Measurements from ENCODE around the gene FOXN4. TPM values are rescaled to one million over a fixed set of nuclear protein-coding genes. Genes with fewer than 3 reads are reported as not detected.
A peak's percentile ranks its signal among the peaks of the same experiment; 100 is the strongest.

FOXN4 gene
- total and polyA plus RNA-seq, 9 of the 15 experiments (the other 6 are each of a cell fraction or from before 2014, with no cell fraction given): not detected

DNA sequence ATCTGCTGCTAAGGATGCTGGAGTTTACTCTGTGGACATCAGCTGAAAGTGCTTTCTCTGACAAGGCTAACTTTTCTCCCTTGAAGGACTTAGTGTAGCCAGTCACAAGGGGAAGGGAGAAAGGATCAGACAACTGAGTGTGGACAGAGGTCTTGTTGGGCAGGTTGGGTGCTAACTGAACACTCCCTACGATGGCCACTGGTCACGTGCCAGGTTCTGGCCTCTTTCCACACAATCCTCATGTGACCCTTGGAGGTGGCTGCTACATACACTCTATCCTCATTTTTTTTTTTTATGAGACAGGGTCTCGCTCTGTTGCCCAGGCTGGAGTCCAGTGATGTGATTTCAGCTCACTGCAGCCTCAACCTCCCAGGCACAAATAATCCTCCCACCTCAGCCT, 39.7 kb downstream of the FOXN4 start:
- ChIA-PET POLR2A (no interaction called here), CTCF (ENCODE audit: low intra/inter-chr PET ratio) (no interaction called here)
- intact Hi-C loops (cut with micrococcal nuclease): no loop called here
- Histone ChIP-seq H3K27me3 (ENCODE audit: control insufficient read depth in 2 of 2, insufficient read depth in 2 of 2, low read length in 2 of 2) (peaks cover 8 to 52% of the 10 kb centered on the region in 2 experiments; a peak in 4 of 5 replicates), H4K20me1 (replicated peaks; ENCODE audit: control insufficient read depth, insufficient read depth, low read length) (no peaks in the 10 kb centered on the region), H3K36me3 (ENCODE audit: control insufficient read depth, insufficient read depth, low read length) (no peaks in the 10 kb centered on the region), H3K4me1 (replicated peaks in 1 of 2; ENCODE audit: control insufficient read depth in 2 of 2, insufficient read depth in 2 of 2, low read length in 2 of 2) (peaks cover 0 to 6% of the 10 kb centered on the region in 2 experiments; a peak in 1 of 5 replicates), H3K9me3 (replicated peaks; ENCODE audit: control insufficient read depth, insufficient read depth, low read depth, low read length) (no peaks in the 10 kb centered on the region), H3K27ac (ENCODE audit: extremely low read depth, low read depth, low read length) (no peak overlapping the region), H3K79me2 (ENCODE audit: control insufficient read depth, insufficient read depth, low read length) (no peaks in the 10 kb centered on the region), H3K9ac (ENCODE audit: insufficient read depth in 1 of 2, low read depth in 2 of 2, low read length in 2 of 2) (no peak overlapping the region), H3K9me1 (ENCODE audit: control insufficient read depth, insufficient read depth, low read length) (no peaks in the 10 kb centered on the region), H3K4me3 (no peak overlapping the region), H2AFZ (ENCODE audit: low read depth, low read length) (no peak overlapping the region), H3K4me2 (ENCODE audit: insufficient read depth, low read length) (no peak overlapping the region)
- in situ Hi-C loops (cut with MboI): no loop called here
- no TSS peak for BruUV-seq (replicated peaks)
- ATAC-seq (no peak), FAIRE-seq (no peak), DNase-seq (ENCODE audit: extremely low read depth in 1 of 4, low spot score in 3 of 4) (no peak)
- 0% methylated on average over 3 of the region's 3 CpGs for WGBS (ENCODE audit: insufficient coverage, low coverage, missing lambda C conversion rate)
- no peak for TF ChIP-seq IFI16 (CRISPR knock-in tag; IDR thresholded peaks at IDR 0.05)
- TF ChIP-seq, protein P1, sequence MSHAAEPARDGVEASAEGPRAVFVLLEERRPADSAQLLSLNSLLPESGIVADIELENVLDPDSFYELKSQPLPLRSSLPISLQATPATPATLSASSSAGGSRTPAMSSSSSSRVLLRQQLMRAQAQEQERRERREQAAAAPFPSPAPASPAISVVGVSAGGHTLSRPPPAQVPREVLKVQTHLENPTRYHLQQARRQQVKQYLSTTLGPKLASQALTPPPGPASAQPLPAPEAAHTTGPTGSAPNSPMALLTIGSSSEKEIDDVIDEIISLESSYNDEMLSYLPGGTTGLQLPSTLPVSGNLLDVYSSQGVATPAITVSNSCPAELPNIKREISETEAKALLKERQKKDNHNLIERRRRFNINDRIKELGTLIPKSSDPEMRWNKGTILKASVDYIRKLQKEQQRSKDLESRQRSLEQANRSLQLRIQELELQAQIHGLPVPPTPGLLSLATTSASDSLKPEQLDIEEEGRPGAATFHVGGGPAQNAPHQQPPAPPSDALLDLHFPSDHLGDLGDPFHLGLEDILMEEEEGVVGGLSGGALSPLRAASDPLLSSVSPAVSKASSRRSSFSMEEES (CRISPR knock-in tag; IDR thresholded peaks at IDR 0.05): peak; percentile 36

DNA sequence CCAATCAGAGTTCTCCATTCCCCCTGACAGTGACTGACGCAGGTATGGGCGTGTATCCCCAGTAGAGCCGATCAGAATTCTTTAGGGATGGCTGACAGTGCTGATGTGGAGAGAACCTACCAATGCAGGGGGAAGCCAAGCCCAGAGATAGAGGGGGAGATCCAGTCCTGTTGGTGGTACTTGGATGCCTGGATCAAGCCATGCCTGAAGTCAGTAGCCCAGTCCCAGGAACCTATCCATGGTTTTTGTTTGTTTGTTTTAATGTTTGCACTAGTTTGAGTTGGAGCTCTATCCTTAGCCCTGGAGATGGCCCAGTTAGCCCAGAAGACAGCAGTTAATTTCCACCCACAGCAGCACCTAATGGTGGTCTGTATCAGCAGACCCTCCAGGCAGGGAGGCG, 40.2 kb downstream of the FOXN4 start:
- CTCF ChIA-PET (ENCODE audit: low intra/inter-chr PET ratio): no interaction called here
- intact Hi-C loops (cut with micrococcal nuclease): no loop called here
- Histone ChIP-seq H3K9me1 (ENCODE audit: control insufficient read depth, insufficient read depth, low read length) (no peaks in the 10 kb centered on the region), H3K4me3 (no peak overlapping the region), H3K27me3 (ENCODE audit: control insufficient read depth in 2 of 2, insufficient read depth in 2 of 2, low read length in 2 of 2) (peaks cover 8 to 53% of the 10 kb centered on the region in 2 experiments; a peak in 4 of 5 replicates), H3K27ac (ENCODE audit: extremely low read depth, low read depth, low read length) (no peak overlapping the region), H4K20me1 (replicated peaks; ENCODE audit: control insufficient read depth, insufficient read depth, low read length) (no peaks in the 10 kb centered on the region), H3K36me3 (ENCODE audit: control insufficient read depth, insufficient read depth, low read length) (no peaks in the 10 kb centered on the region), H3K9ac (ENCODE audit: insufficient read depth in 1 of 2, low read depth in 2 of 2, low read length in 2 of 2) (no peak overlapping the region), H3K79me2 (ENCODE audit: control insufficient read depth, insufficient read depth, low read length) (no peaks in the 10 kb centered on the region), H3K4me2 (ENCODE audit: insufficient read depth, low read length) (no peak overlapping the region), H3K4me1 (replicated peaks in 1 of 2; ENCODE audit: control insufficient read depth in 2 of 2, insufficient read depth in 2 of 2, low read length in 2 of 2) (peaks cover 0 to 6% of the 10 kb centered on the region in 2 experiments; a peak in 1 of 5 replicates), H2AFZ (ENCODE audit: low read depth, low read length) (no peak overlapping the region), H3K9me3 (replicated peaks; ENCODE audit: control insufficient read depth, insufficient read depth, low read depth, low read length) (no peaks in the 10 kb centered on the region)
- no TSS peak for BruUV-seq (replicated peaks)
- in situ Hi-C loops (cut with MboI): no loop called here
- DNase-seq (ENCODE audit: extremely low read depth in 1 of 4, low spot score in 3 of 4): no peak
- no peak for FAIRE-seq
- POLR2A ChIA-PET: interaction anchor here (0.6 kb wide), 1 partner anchor 247 kb away, joined by 3 read pairs; no protein-coding TSS in a partner anchor
- 0% methylated on average over 4 of the region's 4 CpGs for WGBS (ENCODE audit: insufficient coverage, low coverage, missing lambda C conversion rate)
- no peak for ATAC-seq
- no peak for TF ChIP-seq ZFP1 (CRISPR knock-in tag; IDR thresholded peaks at IDR 0.05)
- no peak for TF ChIP-seq NCOA2 (IDR thresholded peaks at IDR 0.05; ENCODE audit: partially characterized antibody in 2 of 2)
- no peak for TF ChIP-seq SMAD4 (CRISPR knock-in tag; conservative IDR thresholded peaks at IDR 0.05)
- TF ChIP-seq ZBED1 (IDR thresholded peaks at IDR 0.05): no peak
- TF ChIP-seq EHMT2 (IDR thresholded peaks at IDR 0.05): no peak
- TF ChIP-seq, protein P2, sequence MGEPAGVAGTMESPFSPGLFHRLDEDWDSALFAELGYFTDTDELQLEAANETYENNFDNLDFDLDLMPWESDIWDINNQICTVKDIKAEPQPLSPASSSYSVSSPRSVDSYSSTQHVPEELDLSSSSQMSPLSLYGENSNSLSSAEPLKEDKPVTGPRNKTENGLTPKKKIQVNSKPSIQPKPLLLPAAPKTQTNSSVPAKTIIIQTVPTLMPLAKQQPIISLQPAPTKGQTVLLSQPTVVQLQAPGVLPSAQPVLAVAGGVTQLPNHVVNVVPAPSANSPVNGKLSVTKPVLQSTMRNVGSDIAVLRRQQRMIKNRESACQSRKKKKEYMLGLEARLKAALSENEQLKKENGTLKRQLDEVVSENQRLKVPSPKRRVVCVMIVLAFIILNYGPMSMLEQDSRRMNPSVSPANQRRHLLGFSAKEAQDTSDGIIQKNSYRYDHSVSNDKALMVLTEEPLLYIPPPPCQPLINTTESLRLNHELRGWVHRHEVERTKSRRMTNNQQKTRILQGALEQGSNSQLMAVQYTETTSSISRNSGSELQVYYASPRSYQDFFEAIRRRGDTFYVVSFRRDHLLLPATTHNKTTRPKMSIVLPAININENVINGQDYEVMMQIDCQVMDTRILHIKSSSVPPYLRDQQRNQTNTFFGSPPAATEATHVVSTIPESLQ (CRISPR knock-in tag; IDR thresholded peaks at IDR 0.05): no peak
- TF ChIP-seq PML (IDR thresholded peaks at IDR 0.05; ENCODE audit: low read length): no peak
- TF ChIP-seq, protein P3, sequence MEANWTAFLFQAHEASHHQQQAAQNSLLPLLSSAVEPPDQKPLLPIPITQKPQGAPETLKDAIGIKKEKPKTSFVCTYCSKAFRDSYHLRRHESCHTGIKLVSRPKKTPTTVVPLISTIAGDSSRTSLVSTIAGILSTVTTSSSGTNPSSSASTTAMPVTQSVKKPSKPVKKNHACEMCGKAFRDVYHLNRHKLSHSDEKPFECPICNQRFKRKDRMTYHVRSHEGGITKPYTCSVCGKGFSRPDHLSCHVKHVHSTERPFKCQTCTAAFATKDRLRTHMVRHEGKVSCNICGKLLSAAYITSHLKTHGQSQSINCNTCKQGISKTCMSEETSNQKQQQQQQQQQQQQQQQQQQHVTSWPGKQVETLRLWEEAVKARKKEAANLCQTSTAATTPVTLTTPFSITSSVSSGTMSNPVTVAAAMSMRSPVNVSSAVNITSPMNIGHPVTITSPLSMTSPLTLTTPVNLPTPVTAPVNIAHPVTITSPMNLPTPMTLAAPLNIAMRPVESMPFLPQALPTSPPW (CRISPR knock-in tag; IDR thresholded peaks at IDR 0.05): no peak
